CD4-positive, alpha-beta T cell (primary cell): Measurements from ENCODE around the gene DTNBP1. TPM values are rescaled to one million over a fixed set of nuclear protein-coding genes. Genes with fewer than 3 reads are reported as not detected.

Experiments used
- ATAC-seq: fragments of 200-7000 bp; cut with Tn5 transposase; one replicate; pipeline ENCODE4 v1.10.0; 2022; ENCODE audit warnings: mild to moderate bottlenecking; ENCODE audit not compliant: poor library complexity
- CTCF ChIA-PET: fragments of 350-600 bp; sonication (Branson Sonifier 250); formaldehyde crosslinking; loops from one replicate; lab custom pipeline; 2021; ENCODE audit warnings: antibody characterized with exemption, inconsistent platforms; lab: Charles Lee
- POLR2A ChIA-PET: fragments of 350-600 bp; sonication (Branson Sonifier 250); formaldehyde crosslinking; loops from one replicate; lab custom pipeline; 2021; ENCODE audit warnings: antibody characterized with exemption, inconsistent platforms; lab: Charles Lee
- DNase-seq, 14 experiments: peaks; one replicate each; pipeline ENCODE4 v3.0.0-alpha.2; 2013 to 2020; ENCODE audit warnings: mixed read lengths in 2 of 14
- H3K27ac ChIP-seq, 2 donors: one replicate each; pipeline versions ENCODE4 v1.5.1 to v1.7.0; 2013; ENCODE audit warnings: low read length in 2 of 2, low read depth in 1 of 2, mild to moderate bottlenecking in 1 of 2
- H3K27me3 ChIP-seq, 2 experiments: 1 replicate in 1 of 2; 2 replicates in 1 of 2; pipeline versions ENCODE4 v1.6.1 to v1.7.0; 2013; ENCODE audit warnings: low read length in 2 of 2, control low read depth in 1 of 2, mild to moderate bottlenecking in 1 of 2, moderate library complexity in 1 of 2; ENCODE audit not compliant: insufficient read depth in 2 of 2, control insufficient read depth in 1 of 2
- H3K36me3 ChIP-seq: one replicate; pipeline ENCODE4 v1.6.1; 2013; ENCODE audit warnings: low read length, control low read depth; ENCODE audit not compliant: insufficient read depth
- H3K4me1 ChIP-seq: one replicate; pipeline ENCODE4 v1.6.1; 2013; ENCODE audit warnings: low read length, control low read depth; ENCODE audit not compliant: insufficient read depth
- H3K4me3 ChIP-seq: one replicate; pipeline ENCODE4 v1.5.1; 2013; ENCODE audit warnings: mild to moderate bottlenecking, low read length, moderate library complexity
- H3K9me3 ChIP-seq, 2 experiments: 1 replicate in 1 of 2; 2 replicates in 1 of 2; pipeline versions ENCODE4 v1.6.1 to v1.7.0; 2013; ENCODE audit warnings: low read length in 2 of 2, mild to moderate bottlenecking in 2 of 2, control low read depth in 1 of 2, moderate library complexity in 1 of 2; ENCODE audit not compliant: control insufficient read depth in 1 of 2, insufficient read depth in 1 of 2
- H3K27ac Mint-ChIP-seq: one replicate; pipeline ENCODE4 v1.8.0; 2020; ENCODE audit warnings: mixed read lengths
- H3K27me3 Mint-ChIP-seq: one replicate; pipeline ENCODE4 v1.8.0; 2021; ENCODE audit warnings: mixed read lengths
- H3K36me3 Mint-ChIP-seq: one replicate; pipeline ENCODE4 v1.8.0; 2021; ENCODE audit warnings: low read depth, mixed read lengths
- H3K4me1 Mint-ChIP-seq: one replicate; pipeline ENCODE4 v1.8.0; 2021; ENCODE audit warnings: low read depth, mixed read lengths
- H3K4me3 Mint-ChIP-seq: one replicate; pipeline ENCODE4 v1.8.0; 2020; ENCODE audit warnings: mild to moderate bottlenecking, mixed read lengths
- H3K9me3 Mint-ChIP-seq: one replicate; pipeline ENCODE4 v1.8.0; 2020; ENCODE audit warnings: mixed read lengths
- intact Hi-C, 2 experiments: fragments of 100-400 bp; cut with DNase I in 1 of 2; cut with micrococcal nuclease in 1 of 2; formaldehyde crosslinking; loops; one replicate each; pipeline versions ENCODE4 v1.15.1 to v1.9.0; 2023 to 2025; cut with DNase I, micrococcal nuclease
- total RNA-seq, 174 experiments: library from RNA in 2 of 174; stranded (reverse) in 2 of 174; gene quantifications; one replicate each; pipeline ENCODE4 v1.2.3 and lab custom pipeline; 2021 to 2026
- TF ChIP-seq, protein P1 (sequence below): fragments of 200-600 bp; IDR thresholded peaks from one replicate; pipeline ENCODE4 v1.8.0; 2022; ENCODE audit warnings: antibody characterized with exemption, mild to moderate bottlenecking

DTNBP1 gene
- total RNA-seq, 2 experiments from 2014 or later: 14.5 to 14.7 TPM

DNA sequence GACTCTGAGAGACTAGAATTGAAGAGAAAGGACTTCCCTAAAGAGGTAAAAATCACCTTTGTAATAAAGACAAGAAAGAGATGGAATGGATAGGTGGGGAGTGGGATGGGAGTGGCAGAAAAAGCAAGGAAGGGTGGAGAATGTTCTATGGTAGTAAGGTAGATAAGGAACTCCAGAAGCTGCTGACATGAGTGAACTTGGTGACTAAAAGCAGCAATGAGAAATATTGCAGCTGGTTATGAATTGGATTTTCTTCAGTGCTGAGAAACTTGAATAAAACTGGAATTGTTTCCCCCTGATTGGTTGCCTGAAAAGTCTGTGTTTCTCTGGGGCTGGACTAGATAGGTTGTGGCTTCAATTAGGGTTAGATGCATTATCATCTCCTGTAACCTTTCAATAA lies 15.7 kb upstream of the DTNBP1 start:
- no peak for DNase-seq
- Histone ChIP-seq H3K27ac (no peak overlapping the region), H3K27me3 (no peaks in the 10 kb centered on the region), H3K4me1 (no peaks in the 10 kb centered on the region), H3K36me3 (no peaks in the 10 kb centered on the region), H3K9me3 (no peaks in the 10 kb centered on the region), H3K4me3 (no peak overlapping the region)
- H3K36me3 Mint-ChIP-seq: no peaks in the 10 kb centered on the region
- no peaks in the 10 kb centered on the region for H3K9me3 Mint-ChIP-seq
- no peaks in the 10 kb centered on the region for H3K4me1 Mint-ChIP-seq
- no peak overlapping the region for H3K27ac Mint-ChIP-seq
- H3K27me3 Mint-ChIP-seq: no peaks in the 10 kb centered on the region
- POLR2A ChIA-PET: no interaction called here
- intact Hi-C loops: no loop called here
- TF ChIP-seq, protein P1, sequence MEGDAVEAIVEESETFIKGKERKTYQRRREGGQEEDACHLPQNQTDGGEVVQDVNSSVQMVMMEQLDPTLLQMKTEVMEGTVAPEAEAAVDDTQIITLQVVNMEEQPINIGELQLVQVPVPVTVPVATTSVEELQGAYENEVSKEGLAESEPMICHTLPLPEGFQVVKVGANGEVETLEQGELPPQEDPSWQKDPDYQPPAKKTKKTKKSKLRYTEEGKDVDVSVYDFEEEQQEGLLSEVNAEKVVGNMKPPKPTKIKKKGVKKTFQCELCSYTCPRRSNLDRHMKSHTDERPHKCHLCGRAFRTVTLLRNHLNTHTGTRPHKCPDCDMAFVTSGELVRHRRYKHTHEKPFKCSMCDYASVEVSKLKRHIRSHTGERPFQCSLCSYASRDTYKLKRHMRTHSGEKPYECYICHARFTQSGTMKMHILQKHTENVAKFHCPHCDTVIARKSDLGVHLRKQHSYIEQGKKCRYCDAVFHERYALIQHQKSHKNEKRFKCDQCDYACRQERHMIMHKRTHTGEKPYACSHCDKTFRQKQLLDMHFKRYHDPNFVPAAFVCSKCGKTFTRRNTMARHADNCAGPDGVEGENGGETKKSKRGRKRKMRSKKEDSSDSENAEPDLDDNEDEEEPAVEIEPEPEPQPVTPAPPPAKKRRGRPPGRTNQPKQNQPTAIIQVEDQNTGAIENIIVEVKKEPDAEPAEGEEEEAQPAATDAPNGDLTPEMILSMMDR: no peak
- CTCF ChIA-PET: no interaction called here
- no peak for ATAC-seq
- no peak overlapping the region for H3K4me3 Mint-ChIP-seq

DNA sequence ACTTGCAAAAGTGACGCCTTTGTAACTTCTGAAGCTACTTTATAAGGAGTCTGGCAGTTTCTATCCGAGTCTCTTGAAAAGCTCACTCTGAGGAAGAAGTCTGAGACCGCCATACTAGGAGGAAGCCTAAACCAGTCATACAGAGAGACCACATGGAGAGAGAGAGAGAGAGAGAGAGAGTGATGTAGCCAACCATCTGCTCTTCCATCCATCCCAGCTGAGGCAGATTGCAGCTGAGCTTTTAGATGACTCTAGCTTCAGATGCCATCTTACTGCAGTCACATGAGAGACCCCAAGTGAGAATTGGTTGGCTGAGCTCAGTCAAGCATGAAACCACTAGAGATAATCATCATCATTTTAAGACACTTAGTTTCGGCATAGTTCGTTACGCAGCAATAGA lies 15.0 kb upstream of the DTNBP1 start:
- CTCF ChIA-PET: no interaction called here
- Mint-ChIP-seq H3K9me3 (no peaks in the 10 kb centered on the region), H3K27me3 (peaks cover 3% of the 10 kb centered on the region), H3K4me3 (no peak overlapping the region), H3K27ac (no peak overlapping the region), H3K36me3 (no peaks in the 10 kb centered on the region), H3K4me1 (no peaks in the 10 kb centered on the region)
- Histone ChIP-seq H3K9me3 (no peaks in the 10 kb centered on the region), H3K36me3 (no peaks in the 10 kb centered on the region), H3K27me3 (no peaks in the 10 kb centered on the region), H3K4me1 (no peaks in the 10 kb centered on the region), H3K27ac (no peak overlapping the region), H3K4me3 (no peak overlapping the region)
- no peak for ATAC-seq
- intact Hi-C loops: no loop called here
- POLR2A ChIA-PET: no interaction called here
- TF ChIP-seq, protein P1: no peak
- no peak for DNase-seq

DNA sequence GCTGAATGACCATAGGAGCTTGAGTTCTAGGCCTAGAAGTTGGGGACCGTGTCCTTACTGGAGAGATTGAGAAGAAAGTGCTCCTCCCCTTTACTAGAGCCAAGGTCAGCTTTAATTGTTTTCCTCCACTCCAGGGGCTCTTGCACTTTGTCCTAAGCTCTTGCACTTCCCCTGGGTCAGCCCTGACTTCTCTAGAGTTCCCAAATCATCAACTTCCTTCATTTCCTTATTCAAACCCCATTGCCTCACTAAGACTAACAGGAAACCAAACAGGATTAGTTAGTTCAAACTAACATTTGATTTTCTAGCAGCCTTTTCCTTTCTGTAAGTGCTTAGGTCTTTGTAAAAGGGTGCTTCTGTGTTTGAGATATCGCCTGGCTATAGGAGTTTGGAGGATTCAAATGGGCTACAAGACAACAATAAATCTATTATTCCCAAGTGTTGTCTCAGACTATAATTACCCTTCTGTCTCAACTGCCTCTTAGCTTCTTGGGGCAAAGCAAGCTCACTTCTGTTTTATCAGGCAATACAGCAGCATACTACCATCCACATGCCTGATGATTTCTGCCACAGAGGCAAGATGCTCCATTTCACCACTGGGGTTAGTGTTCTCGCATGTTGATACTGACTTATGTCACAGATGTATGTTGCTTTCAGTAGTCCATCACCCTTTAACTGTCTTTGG lies 12.8 kb upstream of the DTNBP1 start:
- H3K4me1 ChIP-seq: no peaks in the 10 kb centered on the region
- POLR2A ChIA-PET: interaction anchor here (0.5 kb wide), 1 partner anchor 13 kb away, joined by 3 read pairs; the partner anchor contains the start of gene DTNBP1
- no peaks in the 10 kb centered on the region for H3K9me3 ChIP-seq
- H3K36me3 ChIP-seq: no peaks in the 10 kb centered on the region
- DNase-seq (no peak), ATAC-seq (no peak)
- peaks cover 10% of the 10 kb centered on the region for H3K27me3 Mint-ChIP-seq
- no peak overlapping the region for H3K27ac Mint-ChIP-seq
- no peaks in the 10 kb centered on the region for H3K4me1 Mint-ChIP-seq
- H3K4me3 Mint-ChIP-seq: no peak overlapping the region
- intact Hi-C loops: no loop called here
- CTCF ChIA-PET: no interaction called here
- no peaks in the 10 kb centered on the region for H3K9me3 Mint-ChIP-seq
- no peaks in the 10 kb centered on the region for H3K36me3 Mint-ChIP-seq
- TF ChIP-seq, protein P1: no peak
- no peak overlapping the region for H3K27ac ChIP-seq
- no peaks in the 10 kb centered on the region for H3K27me3 ChIP-seq
- H3K4me3 ChIP-seq: no peak overlapping the region
